ENCODE results near the gene SAMSN1.
"Not testable (repeated sequence)": the region's sequence is repeated elsewhere in the genome, so short reads cannot be mapped to it uniquely, and the experiment has no call there.

SAMSN1 gene

DNA sequence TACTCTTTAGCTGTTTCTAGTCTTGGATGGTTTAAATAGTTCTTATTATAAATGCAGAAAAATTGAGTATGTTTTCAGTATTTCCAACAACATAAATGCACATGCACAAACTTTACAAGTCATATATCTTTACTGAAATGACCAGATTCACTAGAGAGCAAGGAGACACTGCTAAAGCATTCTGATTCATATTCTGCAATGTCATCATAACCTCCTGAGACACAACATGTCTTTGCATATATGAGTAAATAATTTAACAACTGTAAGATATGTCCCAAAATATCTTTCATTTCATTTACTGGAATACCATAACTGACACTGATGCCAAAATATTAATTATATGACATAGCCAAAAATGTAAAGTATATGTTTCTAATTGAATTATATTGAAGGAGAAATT, 16.8 kb upstream of the SAMSN1 start:
- no peak for DNase-seq

DNA sequence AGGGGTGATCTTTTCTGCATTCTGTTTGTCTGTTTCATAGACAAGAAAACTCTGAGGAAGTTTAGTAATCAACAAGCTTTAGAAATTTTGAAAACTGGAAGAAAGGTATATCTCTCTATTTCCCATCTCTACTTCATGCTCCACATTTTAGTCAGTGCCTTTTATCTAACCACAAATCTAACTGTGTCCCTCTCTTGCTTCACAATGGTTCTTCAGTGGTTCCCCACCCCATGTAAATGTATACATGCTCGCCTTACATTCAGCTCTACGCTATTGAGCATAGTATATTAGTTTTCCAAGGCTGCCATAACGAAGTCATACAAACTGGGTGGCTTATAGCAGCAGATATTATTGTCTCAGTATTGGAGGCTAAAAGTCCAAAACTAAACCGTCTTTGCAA, 14.4 kb upstream of the SAMSN1 start:
- DNase-seq, result no peak

DNA sequence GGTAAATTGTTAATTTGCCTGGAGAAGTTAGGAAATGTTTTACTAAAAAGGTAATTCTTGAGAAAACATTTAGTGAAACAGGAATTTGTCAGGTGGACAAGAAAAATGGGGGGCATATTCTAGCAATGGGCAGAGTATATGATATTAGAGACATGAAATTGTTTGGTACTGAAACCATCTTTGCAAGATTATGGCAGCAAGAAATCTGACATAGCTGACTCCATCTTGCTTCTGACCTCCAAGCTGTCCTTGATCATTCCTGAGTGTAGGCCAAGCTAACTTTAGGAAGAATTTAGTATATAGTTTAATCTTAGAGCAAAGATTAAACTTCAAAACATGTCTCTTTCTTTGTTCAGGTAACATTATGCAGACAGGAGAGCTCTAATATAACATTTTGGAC, 14.0 kb upstream of the SAMSN1 start:
- no peak for DNase-seq

DNA sequence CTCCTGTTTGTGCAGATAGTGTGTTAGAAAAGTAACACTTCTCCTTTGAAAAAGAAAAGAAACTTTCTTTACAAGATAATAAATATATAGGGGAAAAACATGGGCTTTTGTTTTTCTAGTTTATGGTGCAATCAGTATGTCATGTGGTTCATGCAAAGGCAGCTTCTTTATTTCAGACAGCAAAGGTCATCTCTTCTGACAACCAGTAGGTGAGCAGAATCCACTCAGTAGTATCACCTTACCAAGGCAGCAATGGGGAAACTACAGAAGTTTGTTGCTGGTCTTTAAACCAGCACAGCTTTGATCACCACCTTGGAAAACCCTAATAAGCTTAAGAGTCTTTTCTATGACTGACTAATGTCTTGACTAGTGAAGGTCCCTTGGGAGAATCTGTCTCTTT, 13.0 kb upstream of the SAMSN1 start:
- DNase-seq, result no peak

DNA sequence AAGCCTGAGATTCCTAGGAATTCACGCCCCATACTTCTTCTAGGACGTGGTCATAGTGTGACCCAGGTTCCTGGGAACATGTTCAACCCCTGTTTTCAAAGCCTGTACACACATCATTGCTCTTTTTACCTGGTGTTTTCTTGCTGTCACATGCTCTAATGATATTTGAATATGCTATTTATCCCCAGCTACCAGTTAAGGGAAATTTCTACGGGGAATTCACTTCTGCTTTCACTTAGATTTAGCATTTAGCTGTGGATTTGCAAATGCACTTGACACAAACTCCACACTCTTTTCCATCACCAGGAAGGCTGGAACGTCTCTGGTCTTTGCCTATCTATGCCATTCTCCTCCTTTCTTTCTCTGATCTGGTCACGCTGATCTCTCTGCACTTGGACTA, 11.3 kb upstream of the SAMSN1 start:
- DNase-seq, result no peak

DNA sequence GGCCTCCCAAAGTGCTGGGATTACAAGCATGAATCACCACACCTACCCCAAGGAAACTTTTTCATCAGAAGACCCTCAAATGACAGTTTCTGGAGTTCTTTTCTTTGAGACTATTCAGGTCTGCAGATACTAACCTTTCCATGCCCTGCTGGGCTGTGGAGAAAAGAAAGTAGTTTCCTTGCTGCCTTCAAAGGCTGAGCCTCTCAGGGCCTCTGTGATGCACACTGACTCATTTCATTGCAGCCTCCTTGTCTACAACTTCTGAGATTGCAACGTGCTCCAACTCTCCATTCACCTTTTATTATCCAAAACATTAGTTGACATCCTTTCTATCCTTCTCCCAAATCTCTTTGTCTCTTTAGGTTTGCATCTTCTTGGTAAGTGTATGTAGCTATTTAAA, 8.8 kb upstream of the SAMSN1 start:
- no peak for DNase-seq

DNA sequence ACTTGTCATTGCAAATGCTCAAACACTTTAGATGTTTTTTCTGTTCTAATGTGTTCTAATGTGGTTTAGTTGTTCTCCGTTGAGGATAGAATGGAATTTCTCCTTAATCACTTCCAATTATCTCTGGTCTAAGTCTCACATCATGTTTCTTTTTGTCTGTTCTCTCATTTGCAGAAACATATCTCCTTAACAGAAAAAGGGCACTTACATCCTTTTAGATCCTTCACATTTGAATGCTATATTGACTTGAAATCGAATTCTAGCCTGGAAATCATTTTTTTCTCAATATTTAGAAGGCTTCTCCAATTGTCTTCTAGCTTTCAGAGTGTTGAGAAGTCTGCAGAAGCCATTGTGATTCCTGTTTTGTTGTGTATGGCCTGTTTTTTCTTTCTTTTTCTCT, 7.3 kb upstream of the SAMSN1 start:
- no peak for DNase-seq

DNA sequence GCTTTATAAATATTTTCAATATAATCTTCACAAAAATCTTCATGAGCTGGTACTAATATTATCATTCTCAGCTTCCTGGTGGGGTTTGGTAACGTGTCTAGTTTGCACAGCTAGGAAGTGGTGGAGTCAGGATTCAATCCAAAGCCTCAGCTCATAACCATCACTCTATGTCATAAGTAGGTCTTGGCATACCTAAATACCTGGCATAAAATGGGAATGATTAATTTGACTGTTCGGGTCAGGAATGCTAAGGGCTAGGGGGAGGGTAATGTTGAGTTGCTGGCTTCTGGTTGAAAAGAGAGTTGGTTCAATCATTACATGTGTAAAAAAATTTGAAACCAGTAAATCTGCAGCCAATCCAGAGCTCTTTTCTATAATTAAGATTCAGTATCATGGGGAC, 5.6 kb upstream of the SAMSN1 start:
- DNase-seq, result no peak

DNA sequence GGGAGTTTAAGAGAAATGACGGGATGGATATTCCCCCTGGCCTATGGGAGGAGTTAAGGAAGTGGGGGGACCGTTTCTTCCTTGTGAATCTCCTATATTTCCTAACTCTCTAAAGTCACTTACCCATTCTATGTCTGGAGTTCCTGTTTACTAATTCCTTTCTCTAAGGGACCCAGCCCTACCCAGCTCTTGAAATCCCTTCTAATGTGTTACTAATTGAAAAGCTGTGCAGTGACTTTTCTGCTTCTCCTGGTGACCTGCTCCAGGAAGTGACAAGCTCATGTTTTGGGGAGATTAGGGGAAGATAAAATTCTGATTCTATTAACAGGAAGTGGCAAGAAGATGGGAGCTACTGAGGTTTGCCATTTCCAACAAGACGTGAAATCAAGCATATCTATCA, 4.0 kb upstream of the SAMSN1 start:
- DNase-seq, result no peak

DNA sequence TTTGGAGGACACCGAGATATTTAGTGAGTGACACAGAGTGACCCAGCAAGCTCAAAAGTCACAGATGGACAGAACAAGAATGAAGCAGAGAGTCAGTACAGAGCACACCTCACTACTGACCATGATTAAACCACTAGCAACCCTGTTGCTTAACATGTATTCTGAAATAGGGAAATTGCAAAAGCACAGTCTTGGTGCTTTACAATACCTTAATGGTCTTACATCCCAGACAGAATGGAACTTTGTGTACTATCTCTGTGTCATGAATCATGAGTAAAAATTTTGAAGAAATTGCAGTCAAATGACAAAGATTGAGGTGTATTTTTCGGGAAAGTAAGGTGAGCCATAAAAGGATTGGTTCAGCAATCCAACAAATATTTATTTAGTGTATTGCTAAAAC, 2.7 kb upstream of the SAMSN1 start:
- DNase-seq, result no peak

DNA sequence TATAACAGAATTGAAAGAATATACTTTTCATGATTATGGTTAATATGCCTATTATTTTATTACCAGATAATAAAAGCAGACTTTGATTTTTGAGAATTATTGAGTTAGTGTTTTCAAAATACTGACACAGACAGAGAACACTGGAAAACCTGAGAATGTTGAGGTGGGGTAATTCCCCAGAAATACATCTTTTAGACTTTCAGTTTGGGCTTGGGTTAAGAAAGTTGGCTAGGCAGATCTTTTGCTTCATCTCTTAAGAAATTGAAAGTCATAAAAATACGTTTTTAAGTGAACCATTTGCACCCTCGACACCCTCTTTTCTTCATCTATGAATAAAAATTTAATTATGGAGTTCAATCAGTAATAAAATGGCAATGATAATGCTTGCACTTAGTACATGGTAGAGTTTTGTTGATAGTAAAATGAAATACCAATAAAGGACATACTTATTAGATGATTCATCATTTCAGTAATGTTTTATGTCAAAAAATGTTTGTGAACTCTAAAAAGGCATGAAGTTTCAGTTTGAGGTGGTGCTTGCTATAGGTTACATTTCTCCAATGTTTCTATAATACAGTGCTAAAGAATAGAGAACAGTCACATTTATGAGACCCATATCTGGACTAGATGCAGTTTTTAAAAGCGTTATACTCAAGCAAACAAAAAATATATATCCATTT, 1.9 kb upstream of the SAMSN1 start:
- DNase-seq, result no peak

DNA sequence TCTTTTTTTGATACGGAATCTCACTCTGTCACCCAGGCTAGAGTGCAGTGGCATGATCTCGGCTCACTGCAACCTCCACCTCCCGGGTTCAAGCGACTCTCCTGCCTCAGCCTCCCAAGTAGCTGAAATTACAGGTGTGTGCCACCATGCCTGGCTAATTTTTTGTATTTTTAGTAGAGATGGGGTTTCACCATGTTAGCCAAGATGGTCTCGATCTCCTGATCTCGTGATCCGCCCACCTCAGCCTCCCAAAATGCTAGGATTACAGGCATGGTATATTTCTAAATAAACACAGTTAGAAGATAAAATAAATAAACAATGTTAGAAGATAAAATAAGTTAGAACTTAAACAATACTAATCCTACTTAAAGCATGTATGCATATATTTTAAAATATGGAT, 604 bp upstream of the SAMSN1 start:
- DNase-seq, result not testable (repeated sequence)

DNA sequence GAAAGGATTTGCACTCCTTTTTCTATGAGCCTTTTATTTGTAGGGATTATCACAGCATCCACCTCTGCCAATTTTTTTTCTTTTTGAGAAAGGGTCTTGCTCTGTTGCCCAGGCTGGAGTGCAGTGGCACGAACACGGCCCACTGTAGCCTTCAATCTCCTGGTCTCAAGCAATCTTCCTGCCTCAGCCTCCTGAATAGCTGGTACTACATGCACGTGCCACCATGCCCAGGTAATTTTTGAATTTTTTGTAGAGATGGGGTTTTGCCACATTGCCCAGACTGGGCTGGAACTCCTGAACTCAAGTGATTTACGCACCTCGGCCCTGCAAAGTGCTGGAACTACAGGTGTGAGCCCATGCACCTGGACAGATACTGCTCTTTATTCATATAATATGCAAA, 2.1 kb downstream of the SAMSN1 start:
- DNase-seq, result no peak

DNA sequence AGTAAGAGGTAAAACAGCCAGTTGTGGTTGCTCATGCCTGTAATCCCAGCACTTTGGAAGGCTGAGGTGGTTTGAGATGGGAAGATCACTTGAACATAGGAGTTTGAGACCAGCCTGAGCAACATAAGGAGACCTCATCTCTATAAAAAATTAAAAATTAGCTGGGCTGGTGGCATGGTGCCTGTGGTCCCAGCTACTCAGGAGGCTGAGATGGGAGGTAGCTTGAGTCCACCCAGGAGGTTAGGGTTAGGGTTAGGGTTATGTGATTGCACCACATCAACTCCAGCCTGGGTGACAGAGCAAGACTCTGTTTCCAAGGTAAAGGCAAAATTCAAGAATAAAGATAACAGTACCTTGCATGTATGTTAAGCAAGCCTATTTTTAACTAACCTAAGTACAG, 3.5 kb downstream of the SAMSN1 start:
- DNase-seq, result no peak

DNA sequence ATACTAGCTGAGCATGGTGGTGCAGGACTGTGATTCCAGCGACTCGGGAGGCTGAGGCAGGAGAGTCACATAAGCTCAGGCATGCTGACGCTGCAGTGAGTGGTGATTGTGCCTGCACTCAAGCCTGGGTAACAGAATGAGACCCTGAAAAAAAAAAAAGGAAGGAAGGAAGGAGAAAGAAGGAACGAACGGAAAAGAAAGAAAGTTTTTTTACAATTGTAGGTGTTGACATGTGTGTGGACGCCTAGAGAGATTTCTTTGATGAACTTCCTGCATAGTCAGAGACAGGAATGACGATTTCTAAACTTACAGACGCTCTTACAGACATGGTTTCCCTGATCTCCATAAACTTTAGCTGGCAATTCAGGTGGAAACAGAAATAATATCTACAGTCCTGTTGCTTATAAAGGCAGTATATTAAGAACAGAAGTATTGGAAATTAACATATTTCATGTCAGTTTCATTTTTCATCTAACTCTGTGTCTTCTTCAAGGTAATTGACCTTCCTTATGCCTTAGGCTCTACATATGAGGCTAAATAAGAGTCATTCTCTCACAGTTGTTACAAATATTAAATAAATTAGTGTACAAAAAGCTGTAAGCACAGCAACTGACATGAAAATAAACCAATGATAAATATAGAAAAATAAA, 4.1 kb downstream of the SAMSN1 start:
- DNase-seq, result no peak

DNA sequence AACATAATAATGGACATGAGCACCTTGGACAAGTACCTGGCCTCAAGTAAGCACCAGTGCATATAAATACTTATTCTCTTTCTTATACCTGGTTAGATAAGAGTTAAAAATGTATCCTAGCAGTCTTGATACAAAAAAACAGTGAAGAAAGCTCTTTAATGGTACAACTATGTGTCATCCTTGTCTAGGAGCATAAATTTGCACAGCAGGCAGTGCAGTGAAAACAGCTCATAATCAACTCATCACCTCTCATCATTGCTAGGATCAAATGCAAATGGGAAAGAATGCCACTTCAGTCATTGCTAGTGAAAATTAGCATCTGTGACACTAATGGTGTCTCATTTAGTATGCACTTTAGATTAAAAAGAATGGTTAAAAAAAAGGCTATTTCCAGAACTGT, 7.6 kb downstream of the SAMSN1 start:
- DNase-seq, result no peak

DNA sequence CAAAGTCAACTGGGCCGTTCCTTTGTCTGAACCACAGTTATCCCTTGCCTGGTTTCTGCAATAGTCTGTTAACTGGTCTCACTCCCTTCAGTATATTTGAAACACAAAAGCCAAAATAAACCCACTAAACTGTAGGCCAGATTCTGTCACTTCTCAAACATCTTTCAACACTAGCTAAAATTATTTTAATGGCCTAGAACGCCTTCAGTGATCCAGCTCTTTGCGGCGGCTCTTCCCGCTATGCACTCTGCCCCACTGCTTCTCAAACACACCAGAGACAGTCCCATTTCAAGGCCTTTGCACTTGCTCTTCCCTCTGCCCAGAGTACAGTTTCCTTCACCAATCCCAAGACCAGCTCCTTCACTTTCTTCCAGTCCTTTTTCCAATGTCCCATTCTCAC, 9.2 kb downstream of the SAMSN1 start:
- DNase-seq, result no peak

DNA sequence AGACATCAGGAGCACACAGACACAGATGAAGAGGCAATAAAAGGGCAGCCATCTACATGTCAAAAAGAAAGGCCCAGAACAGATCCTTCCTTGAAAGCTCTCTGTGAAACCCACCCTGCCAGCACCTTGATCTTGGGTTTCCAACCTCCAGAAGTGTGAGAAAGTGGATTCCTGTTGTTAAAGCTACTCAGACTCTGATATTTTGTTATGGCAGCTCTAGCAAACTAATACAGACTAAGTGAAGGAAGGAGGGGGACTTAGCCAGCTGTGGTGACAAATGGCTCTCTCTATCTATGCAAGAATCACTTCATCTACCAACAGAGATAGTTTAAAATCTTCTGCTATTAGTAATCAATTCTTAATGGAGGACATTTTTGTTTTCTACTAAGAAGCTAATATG, 10.4 kb downstream of the SAMSN1 start:
- DNase-seq, result no peak

DNA sequence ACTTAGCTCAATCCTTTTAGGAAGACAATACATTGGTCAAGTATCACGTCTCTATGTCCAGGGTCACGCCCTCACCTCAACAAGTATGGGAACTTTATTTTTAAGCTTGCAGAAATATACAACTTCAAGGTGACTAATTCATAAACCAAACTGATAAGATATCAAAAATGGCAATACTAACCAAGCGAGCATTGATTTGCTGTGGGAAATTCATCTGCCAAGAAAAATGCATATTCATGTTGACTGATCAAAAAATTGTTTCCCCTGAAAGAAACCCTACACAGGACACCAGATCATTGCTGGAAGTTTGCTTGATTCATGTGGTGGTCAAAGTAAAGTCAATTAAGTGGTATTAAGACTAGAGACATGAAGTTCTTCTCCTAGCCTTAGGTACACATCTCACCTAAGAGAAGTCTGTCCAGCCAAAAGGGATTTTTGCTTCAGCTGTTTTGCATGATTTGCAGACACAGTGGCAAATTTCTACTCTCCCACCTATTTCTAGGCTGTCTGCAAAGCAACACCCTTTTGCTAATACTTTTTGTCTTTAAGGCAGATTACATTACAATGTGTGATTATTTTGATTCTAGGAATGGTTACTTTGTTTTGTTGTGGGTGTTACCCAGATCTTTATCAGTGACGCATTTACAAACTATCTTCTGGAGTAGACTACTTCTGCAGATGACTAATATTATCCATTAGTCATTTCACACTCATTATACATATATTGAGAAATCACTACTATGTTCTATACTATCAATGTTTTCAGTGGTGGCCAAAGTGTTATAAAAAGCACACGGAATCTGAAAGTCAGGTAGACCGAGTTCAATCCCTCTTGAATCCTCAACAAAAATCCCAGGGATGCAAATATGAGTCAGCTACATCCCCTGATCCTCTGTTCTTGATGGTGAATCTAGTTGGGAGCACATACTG, 12.4 kb downstream of the SAMSN1 start:
- DNase-seq, result no peak

DNA sequence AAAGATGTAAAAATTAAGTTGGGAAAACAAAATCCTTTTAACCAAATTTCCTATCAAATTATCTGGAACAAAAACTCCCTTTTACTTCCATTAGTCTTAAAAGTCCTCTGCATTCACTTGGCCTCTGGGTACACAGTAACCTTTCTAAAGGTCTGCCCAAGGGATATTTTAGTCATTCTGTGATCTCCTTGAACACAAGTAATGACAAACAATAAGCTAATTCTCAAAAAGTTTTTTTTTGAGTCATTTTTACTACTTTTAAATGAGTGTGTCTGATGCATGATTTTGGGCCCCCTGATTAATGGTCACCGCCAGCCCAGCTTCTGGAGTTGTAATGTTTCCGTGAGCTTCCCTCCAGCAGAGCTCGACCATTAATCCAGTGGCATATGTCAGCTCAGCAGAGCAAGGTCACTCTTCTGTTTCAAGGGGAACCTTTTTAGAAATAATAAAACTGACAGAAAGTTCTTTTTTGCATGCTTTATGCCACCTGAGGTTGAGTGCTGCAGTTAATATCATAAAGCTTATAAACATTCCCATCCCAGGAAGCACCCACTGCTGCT, 14.3 kb downstream of the SAMSN1 start:
- no peak for DNase-seq

DNA sequence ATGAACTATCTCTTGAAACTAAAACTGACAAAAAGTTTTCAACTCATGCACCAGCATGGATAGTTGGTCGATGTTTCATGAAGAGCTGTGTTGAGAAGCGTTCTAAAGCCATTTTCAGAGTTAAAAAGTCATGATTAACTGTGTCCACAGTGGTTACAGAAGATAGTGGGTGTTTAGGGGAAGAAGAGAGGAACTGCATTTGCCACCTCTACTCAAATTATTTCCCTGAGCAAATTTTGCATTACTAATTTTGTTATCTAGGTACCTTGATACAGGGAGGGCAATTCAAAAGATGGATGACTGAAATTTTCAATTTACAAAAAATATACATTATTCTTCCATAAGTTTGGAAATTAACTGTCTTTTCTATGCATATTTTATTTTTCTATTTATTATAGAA, 15.5 kb downstream of the SAMSN1 start:
- no peak for DNase-seq

DNA sequence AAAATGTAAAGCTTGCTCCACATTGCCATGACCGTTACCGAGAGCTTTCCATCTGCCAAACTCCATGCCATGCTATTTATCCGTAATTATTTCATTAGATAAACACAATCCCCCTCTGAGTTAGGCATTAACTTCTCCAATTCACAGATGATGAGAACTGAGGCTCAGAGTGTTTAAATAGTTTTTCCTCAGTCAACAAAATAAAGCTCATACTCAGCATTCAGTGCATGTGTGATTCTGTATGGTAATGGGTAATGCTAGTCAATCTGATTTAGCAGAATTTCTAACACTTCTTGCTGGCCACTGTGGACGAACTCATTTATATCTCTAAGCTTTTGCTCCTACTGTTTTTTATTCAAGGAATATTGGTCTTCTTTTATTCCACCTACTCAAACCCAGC, 17.3 kb downstream of the SAMSN1 start:
- DNase-seq, result no peak
